IPS-15b (cell line): ENCODE data around the gene CPA1.

ENCODE experiments used
- H3K27me3 ChIP-seq: one replicate; pipeline ENCODE4 v1.6.1; 2013; ENCODE audit warnings: low read length; ENCODE audit not compliant: control insufficient read depth, insufficient read depth
- H3K36me3 ChIP-seq: one replicate; pipeline ENCODE4 v1.6.1; 2013; ENCODE audit warnings: low read length; ENCODE audit not compliant: control insufficient read depth, insufficient read depth
- H3K4me1 ChIP-seq: one replicate; pipeline ENCODE4 v1.6.1; 2013; ENCODE audit warnings: mild to moderate bottlenecking, low read length; ENCODE audit not compliant: control insufficient read depth, insufficient read depth
- H3K4me3 ChIP-seq: one replicate; pipeline ENCODE4 v1.5.1; 2013; ENCODE audit warnings: low read depth, low read length
- H3K9ac ChIP-seq: one replicate; pipeline ENCODE4 v1.6.1; 2013; ENCODE audit warnings: low read depth, mild to moderate bottlenecking, low read length
- H3K9me3 ChIP-seq: one replicate; pipeline ENCODE4 v1.6.1; 2013; ENCODE audit warnings: mild to moderate bottlenecking, low read length; ENCODE audit not compliant: control insufficient read depth, insufficient read depth

The CPA1 gene

DNA sequence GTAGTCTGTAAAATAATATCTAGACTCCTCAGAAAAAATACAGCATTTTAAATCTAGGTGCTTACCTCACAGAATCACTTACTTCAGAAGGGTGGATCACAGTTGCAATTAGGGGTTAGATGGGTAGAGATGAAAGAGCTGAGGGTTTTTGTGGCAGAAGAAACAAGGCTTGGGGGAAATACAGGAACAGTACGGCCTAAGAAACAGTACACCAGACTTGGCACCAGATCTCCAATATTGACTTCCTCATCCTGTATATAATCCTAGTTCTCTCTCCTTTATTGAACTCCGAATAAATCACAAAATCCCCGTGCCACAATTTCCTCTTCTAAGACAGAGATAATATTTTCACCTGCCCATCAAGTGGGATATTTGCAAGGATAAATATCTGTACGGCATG, 46.3 kb downstream of the CPA1 start:
- Histone ChIP-seq H3K27me3 (no peaks in the 10 kb centered on the region), H3K9ac (no peak overlapping the region), H3K36me3 (no peaks in the 10 kb centered on the region), H3K4me3 (no peak overlapping the region), H3K9me3 (no peaks in the 10 kb centered on the region), H3K4me1 (no peaks in the 10 kb centered on the region)

DNA sequence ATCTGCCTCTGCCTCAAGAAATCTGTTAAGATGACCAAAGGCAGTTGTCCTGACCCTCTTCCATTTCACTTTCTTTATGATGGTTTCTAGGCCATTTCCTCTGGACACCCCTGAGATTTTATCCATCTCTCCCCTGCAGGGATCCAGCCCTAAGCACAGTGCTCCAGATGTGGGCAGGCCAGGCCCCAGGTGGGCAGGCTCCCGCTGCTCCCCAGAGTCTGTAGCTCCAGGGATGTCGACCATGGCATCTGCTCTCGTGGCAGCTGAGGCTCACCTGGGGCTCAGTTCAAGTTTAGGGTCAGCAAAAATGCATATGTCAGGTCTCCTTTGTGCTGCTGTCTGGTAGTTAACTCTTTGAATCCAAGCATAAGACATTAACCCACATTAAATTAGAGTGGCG, 48.7 kb downstream of the CPA1 start:
- Histone ChIP-seq H3K27me3 (no peaks in the 10 kb centered on the region), H3K9me3 (no peaks in the 10 kb centered on the region), H3K36me3 (no peaks in the 10 kb centered on the region), H3K4me3 (no peak overlapping the region), H3K4me1 (no peaks in the 10 kb centered on the region), H3K9ac (no peak overlapping the region)

DNA sequence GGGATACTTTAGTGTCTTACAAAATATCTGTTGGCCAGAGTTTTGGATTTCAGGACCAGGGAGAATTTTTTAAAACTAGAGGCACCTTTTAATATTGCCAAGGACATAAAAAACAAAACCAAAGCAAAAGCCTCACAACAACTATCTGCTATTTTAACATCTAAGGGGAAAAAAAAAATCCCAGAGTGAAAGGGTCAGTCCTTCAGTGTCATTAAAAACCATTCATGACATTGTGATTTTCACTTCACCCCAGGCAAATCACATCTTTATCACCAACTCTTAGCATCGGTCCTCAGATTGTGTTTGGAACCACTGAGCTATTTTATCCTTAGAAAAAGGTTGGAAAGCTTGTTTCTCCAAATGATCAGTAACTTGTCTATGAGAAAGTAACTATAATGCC, 49.8 kb downstream of the CPA1 start:
- H3K9ac ChIP-seq = no peak overlapping the region
- H3K9me3 ChIP-seq = no peaks in the 10 kb centered on the region
- no peaks in the 10 kb centered on the region for H3K36me3 ChIP-seq
- no peak overlapping the region for H3K4me3 ChIP-seq
- H3K27me3 ChIP-seq = no peaks in the 10 kb centered on the region
- H3K4me1 ChIP-seq = no peaks in the 10 kb centered on the region

DNA sequence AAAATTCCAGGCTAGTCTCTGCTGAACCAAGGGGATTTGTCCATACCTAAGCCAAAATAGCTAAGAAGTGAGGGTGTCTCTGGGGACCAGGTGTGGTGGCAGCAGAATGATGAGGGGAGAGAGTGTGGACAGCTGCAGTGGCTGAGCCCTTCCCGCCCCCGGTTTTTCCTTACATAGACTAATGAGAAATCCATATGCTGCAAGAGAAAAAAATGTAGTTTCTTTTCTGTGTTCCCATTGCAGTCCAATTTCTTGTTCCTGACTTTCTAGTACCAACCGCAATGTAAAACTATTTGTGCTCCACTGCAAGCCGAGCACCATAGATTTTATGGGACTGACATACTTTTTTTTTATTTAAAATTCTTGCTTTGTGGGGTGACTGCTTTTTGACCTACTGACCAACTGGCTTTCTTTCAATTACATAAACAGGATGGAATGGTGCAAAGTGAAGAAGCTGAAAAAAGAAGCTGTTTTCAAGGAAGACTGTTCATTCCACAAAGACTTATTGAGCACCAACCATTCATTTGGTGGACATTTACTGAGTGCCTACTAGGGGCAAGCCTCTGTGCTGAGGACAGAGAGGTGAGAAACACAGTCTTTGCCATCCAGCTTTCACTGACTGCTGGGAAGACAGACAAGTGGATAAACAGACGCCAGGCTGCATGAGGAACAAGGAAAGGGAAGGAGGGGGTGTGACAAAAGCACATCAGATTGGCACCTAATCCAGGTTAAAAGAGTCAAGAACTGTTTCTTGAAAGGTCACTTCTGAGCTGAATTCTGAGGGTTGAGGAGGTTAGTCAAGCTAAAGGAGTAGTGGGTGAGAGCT, 50.8 kb downstream of the CPA1 start:
- H3K36me3 ChIP-seq = no peaks in the 10 kb centered on the region
- H3K9ac ChIP-seq = no peak overlapping the region
- H3K9me3 ChIP-seq = no peaks in the 10 kb centered on the region
- H3K4me1 ChIP-seq = no peaks in the 10 kb centered on the region
- H3K4me3 ChIP-seq = no peak overlapping the region
- H3K27me3 ChIP-seq = no peaks in the 10 kb centered on the region

DNA sequence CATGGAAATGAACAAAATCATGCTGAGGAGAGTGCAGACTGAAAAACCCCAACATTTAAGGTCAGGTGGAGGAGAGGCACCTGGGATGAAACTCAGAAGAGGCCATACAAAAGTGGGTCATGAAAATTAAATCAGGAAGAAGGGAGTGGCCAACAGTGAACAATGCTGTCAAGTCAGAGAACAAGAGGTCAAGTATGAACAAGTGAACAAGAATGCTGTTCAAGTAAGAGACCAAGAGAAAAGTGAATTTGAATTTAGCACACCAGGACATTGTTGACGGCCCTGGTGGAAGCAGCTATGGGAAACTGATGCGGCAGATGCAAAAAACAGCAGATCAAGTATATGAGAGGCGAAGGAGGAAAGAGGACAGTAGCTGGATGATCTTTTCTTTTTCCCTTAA, 52.6 kb downstream of the CPA1 start:
- Histone ChIP-seq H3K9ac (no peak overlapping the region), H3K36me3 (no peaks in the 10 kb centered on the region), H3K27me3 (no peaks in the 10 kb centered on the region), H3K4me1 (no peaks in the 10 kb centered on the region), H3K4me3 (no peak overlapping the region), H3K9me3 (no peaks in the 10 kb centered on the region)

DNA sequence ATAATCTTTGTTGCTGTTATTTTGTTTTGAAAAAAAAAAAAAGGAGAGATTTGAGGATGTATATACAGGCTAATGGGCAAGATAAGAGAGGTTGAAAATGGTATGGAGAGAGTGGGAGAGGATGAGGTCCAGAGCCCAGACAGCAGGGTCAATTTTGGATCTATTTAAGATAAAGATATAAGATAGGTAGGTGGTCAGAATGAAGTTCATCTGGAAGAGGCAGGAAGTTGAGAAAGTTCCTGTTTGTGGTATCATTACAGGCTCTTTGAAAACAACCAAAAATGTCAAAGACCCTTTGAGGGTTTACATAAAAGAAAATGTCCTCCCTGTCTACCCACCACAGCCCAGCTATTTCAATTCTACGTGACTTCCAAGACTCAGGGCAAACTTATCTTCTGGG, 53.0 kb downstream of the CPA1 start:
- Histone ChIP-seq H3K9ac (no peak overlapping the region), H3K9me3 (no peaks in the 10 kb centered on the region), H3K4me3 (no peak overlapping the region), H3K4me1 (no peaks in the 10 kb centered on the region), H3K36me3 (no peaks in the 10 kb centered on the region), H3K27me3 (no peaks in the 10 kb centered on the region)

DNA sequence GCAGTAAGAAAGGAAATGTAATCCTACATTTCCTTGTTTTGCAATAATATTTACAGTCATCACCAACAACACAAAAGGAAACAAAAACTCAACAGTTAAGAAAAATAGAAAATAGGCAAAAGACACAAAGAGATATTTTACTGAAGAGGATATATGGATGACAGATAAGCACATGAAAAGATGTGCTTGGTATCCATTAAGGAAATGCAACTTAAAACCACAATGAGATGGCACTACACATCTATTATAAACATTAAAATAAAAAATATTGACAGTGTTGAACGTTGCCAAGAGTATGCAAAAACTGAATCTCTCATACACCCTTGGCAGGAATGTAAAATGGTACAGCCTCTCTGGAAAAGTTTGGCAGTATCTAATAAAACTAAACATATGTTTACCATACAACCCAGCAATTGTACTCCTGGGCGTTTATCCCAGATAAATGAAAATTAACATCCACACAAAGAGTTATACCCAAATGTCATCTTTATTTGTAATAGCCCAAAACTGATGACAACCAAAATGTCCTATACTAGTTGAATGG, 55.1 kb downstream of the CPA1 start:
- H3K27me3 ChIP-seq = no peaks in the 10 kb centered on the region
- peaks cover 2% of the 10 kb centered on the region for H3K4me1 ChIP-seq
- H3K9me3 ChIP-seq = no peaks in the 10 kb centered on the region
- no peak overlapping the region for H3K4me3 ChIP-seq
- H3K36me3 ChIP-seq = no peaks in the 10 kb centered on the region
- no peak overlapping the region for H3K9ac ChIP-seq

DNA sequence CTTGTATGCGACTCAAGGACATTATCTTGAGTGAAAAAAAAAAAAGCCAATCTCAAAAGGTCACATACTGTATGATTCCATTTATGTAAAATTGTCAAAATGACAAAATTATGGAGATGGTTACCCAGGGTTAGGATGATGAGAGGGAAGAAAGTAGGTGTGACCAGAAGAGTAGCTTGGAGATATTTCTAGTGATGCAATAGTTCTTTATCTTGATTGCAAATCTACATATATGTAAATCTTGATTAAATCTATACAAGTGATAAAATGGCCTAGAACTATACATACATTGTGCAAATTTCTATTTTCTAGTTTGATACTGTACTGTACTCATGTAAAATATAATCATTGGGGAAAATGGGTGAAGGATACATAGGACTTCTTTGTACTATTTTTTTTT, 56.0 kb downstream of the CPA1 start:
- H3K9ac ChIP-seq = no peak overlapping the region
- no peak overlapping the region for H3K4me3 ChIP-seq
- H3K36me3 ChIP-seq = no peaks in the 10 kb centered on the region
- H3K4me1 ChIP-seq = peaks cover 2% of the 10 kb centered on the region
- no peaks in the 10 kb centered on the region for H3K9me3 ChIP-seq
- no peaks in the 10 kb centered on the region for H3K27me3 ChIP-seq
